ENCODE measurements around the gene SLC17A9.

DNA sequence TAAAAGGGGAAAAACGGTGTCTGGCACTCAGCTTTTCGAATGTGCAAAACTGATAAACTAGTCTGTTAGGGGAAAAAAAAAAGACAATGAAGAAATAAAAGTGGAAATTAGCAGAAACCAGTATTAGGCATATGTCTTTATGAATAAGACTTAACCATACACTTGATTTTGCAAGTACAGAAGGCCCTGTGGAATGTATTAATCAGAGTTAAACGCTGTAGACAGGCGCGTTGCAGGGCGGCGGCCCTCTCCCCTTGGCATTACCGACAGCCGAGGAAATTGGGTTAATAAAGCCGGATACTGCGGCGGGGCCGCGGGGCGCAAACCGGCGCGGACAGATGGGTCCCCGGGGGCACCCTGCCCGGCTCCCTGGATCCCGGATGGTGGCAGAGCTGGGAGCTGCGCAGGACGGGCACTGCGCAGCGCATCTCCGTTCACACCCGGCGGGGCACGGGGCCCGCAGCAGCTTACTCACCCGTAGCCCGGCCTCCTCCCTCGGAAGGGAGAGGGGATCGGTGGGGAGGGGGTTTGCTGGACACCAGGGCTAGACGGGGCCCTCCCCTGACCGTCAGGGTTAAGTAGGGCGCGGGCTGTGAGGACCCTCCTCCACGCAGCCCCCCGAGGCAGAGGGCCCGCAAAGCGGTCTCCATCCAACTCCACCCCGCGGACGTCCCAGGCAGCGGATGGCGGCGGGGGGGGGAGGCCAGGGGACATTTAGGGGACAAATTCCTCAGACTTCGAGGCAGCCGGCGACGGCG, 52.3 kb downstream of the SLC17A9 start:
- no peak for TF ChIP-seq CTCF (IDR thresholded peaks at IDR 0.05)
- TF ChIP-seq POLR2A (IDR thresholded peaks at IDR 0.05), result no peak

All from Peyer's patch (tissue), 4 donors.